Activated T-cell treated with anti-CD3 and anti-CD28 coated beads for 4 hours (primary cell): ENCODE results near the gene PLD2.
"Not testable (repeated sequence)": the region's sequence is repeated elsewhere in the genome, so short reads cannot be mapped to it uniquely, and the experiment has no call there.

Experiments used
- DNase-seq: peaks from one replicate; pipeline ENCODE4 v3.0.0-alpha.2; 2020

PLD2 gene

DNA sequence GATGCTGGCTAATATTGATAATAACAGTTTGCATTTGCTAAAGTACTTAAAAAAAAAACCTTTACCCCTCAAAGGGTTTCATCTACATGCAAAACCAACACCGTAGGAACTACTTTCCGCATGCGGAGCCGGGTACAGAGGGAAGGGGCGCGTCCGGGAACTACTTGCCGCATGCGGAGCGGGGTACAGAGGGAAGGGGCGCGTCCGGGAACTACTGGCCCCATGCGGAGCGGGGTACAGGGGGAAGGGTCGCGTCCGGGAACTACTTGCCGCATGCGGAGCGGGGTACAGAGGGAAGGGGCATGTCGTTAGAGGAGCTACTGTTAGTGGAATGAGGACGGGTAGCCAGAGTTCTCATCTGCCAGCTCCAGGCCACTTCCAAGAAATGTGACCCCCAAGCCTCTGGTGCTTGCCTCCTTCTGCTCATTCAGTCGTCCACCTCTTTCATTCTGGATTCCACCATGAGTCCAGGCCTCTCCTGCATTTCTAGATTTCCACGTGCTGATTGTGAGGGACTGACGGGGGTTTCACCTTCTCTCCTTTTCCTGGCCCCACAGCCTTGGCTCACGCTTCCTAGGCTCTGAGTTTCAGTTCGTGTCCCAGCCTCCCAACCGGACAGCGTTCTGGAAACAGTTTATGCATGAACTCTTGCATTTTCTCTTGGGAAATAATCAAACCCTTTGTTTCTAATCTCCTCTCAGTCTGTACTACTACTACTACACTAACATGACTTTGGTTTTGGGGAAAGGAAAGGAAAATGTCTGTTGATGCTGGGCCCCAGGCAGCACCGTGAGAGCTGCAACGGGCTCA is 53.1 kb downstream of the PLD2 start:
- DNase-seq, result no peak

DNA sequence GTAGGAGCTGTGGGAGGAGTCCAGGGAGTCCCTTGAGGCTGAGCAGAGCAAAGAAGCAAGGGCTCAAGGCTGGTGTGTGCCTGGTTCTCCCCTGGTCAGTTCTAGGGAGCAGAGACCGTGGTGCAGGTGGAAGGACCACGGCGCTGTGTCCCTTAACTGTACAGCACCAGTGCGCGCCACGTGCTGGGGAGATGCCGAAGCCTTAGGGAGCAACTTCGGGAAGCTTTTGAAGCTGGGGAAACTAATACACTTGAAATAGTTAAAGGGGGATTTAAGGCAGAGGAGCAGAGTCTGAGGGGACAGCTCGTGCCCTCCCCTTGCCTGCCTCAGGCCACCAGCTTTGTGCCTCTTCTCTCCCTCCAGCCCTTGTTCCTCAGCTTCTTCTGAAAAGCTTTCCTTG is 53.7 kb downstream of the PLD2 start:
- DNase-seq, result no peak

GRCh38 chr17:4861052-4861451 is 54.1 kb downstream of the PLD2 start:
- DNase-seq, result no peak

- no peak for DNase-seq
These were observed 55.8 kb downstream of the PLD2 start for GRCh38 chr17:4862720-4863119.

- no peak for DNase-seq
These were observed 56.4 kb downstream of the PLD2 start for GRCh38 chr17:4863321-4863720.

DNA sequence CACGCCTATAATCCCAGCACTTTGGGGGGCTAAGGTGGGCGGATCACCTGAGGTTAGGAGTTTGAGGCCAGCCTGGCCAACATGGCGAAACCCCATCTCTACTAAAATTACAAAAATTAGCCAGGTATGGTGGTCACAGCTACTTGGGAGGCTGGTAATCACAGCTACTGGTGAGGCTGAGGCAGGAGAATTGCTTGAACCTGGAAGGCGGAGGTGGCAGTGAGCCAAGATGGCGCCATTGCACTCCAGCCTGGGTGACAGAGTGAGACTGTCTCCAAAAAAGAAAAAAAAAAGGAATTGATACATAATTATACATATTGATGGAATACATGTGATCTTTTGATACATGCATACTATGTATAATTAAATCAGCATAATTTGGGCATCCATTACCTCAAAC is 60.6 kb downstream of the PLD2 start:
- DNase-seq, result not testable (repeated sequence)

DNA sequence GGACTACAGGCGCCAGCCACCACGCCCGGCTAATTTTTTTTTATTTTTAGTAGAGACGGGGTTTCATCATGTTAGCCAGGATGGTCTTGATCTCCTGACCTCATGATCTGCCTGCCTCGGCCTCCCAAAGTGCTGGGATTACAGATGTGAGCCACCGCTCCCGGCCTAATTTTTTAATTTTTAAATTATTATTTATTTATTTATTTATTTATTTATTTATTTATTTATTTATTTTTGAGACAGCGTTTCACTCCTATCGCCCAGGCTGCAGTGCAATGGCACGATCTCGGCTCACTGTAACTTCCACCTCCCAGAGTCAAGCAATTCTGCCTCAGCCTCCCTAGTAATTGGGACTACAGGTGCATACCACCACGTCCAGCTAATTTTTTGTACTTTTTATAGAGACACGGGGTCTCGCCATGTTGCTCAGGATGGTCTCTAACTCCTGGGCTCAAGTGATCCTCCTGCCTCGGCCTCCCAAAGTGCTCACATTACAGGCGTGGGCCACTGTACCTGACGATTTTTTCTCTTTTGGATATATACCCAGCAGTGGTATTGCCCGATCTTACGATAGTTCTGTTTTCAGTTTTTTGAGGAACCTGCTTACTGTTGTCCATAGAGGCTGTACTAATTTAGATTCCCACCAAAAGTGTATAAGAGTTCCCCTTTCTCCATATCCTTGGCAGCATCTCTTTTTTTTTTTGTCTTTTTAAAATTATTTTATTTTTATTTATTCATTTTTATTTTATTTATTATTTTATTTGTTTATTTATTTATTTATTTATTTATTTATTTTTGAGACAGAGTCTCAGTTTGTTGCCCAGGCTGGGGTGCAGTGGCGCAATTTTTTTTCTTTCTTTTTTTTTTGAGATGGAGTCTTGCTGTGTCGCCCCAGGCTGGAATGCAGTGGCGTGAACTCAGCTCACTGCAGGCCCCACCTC is 62.4 kb downstream of the PLD2 start:
- not testable (repeated sequence) for DNase-seq

GRCh38 chr17:4870855-4871254 is 63.9 kb downstream of the PLD2 start:
- no peak for DNase-seq

- no peak for DNase-seq
These were observed 65.8 kb downstream of the PLD2 start for GRCh38 chr17:4872786-4873185.
